Measurements from ENCODE around the gene RALB.
"Not testable (repeated sequence)": the region's sequence is repeated elsewhere in the genome, so short reads cannot be mapped to it uniquely, and the experiment has no call there.

RALB gene

GRCh38 chr2:120310136-120310535 lies 57.5 kb downstream of the RALB start:
- ChIA-PET CTCF (no interaction called here), POLR2A (ENCODE audit: low non-redundant PET) (no interaction called here)
- TF ChIP-seq CTCF (conservative IDR thresholded peaks at IDR 0.05; ENCODE audit: low read depth) = no peak
- DNase-seq (ENCODE audit: low spot score) = no peak
- no peak overlapping the region for H3K27ac ChIP-seq

- DNase-seq (ENCODE audit: low spot score); H3K27ac ChIP-seq; POLR2A ChIA-PET (ENCODE audit: low non-redundant PET): not testable (repeated sequence)
- CTCF ChIA-PET = interaction anchor here (0.6 to 1.1 kb wide), 2 partner anchors 9 to 370 kb away, joined by 3 to 5 read pairs; no protein-coding TSS in a partner anchor
Measured at GRCh38 chr2:120310841-120311240, 58.2 kb downstream of the RALB start.

GRCh38 chr2:120312076-120312475 lies 59.4 kb downstream of the RALB start:
- CTCF ChIA-PET = interaction anchor here (0.7 to 1.9 kb wide), 5 partner anchors 9 to 647 kb away, joined by 3 to 8 read pairs (median 5); no protein-coding TSS in a partner anchor
- POLR2A ChIA-PET (ENCODE audit: low non-redundant PET) = no interaction called here
- TF ChIP-seq CTCF (conservative IDR thresholded peaks at IDR 0.05; ENCODE audit: low read depth) = no peak
- no peak overlapping the region for H3K27ac ChIP-seq
- no peak for DNase-seq (ENCODE audit: low spot score)

- no peak overlapping the region for H3K27ac ChIP-seq
- POLR2A ChIA-PET (ENCODE audit: low non-redundant PET) = interaction anchor here (0.5 kb wide), 1 partner anchor 82 kb away, joined by 3 read pairs; no protein-coding TSS in a partner anchor
- DNase-seq (ENCODE audit: low spot score) = peak; percentile 65
Measured at GRCh38 chr2:120312860-120313694, 60.4 kb downstream of the RALB start.

DNA sequence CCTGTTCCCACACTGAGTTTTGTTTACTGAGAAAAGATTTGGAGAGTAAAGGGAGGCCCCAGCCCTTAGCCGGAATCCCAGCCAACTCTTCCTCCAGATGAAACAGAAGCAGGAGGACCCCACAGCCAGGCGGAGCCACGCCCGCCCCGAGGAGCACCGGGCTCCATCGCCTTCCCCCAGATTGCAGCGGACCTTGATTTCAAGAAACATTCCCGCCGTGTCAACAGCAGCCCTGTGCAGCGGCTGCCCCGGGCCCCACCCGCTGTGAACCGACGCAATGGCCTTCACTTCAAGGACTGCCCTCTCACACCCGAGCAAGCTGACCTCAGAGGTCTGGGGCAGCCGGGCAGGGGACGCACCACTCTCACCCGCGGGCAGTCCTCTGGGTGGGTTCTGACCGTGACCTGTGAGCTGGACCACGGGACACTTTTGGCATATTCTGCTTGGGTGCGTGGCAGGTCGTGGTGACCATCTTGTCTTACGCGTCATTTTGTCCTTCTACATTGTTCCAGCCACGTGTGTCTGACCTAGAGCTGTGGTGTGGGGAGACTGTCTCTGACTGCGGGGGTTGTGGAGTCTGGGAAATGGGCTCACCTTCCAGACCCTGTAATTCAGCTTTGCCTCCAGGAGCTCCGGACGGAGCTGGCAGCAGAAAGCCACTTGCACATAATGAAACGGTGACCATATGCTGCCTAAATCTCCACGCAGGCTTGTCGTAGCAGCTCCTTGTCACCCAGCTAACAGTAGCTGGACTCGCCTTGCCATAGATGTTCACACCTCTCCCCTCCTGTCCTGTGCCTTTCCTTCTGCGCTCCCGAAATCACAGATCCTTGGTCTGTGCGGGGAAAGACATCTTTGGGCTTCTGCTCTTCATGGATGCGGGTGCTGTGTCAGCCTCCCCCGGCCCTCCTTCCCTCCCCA lies 61.3 kb downstream of the RALB start:
- DNase-seq (ENCODE audit: low spot score) = no peak
- POLR2A ChIA-PET (ENCODE audit: low non-redundant PET) = interaction anchor here (0.5 kb wide), 1 partner anchor 82 kb away, joined by 3 read pairs; no protein-coding TSS in a partner anchor
- no peak overlapping the region for H3K27ac ChIP-seq
- CTCF ChIA-PET = interaction anchor here (0.6 to 1.9 kb wide), 19 partner anchors 11 to 1140 kb away, joined by 3 to 7 read pairs (median 4); no protein-coding TSS in a partner anchor
- TF ChIP-seq CTCF (conservative IDR thresholded peaks at IDR 0.05; ENCODE audit: low read depth) = no peak

More at GRCh38 chr2:120312860-120313694, 60.4 kb downstream of the RALB start:
- peak; percentile 97 for TF ChIP-seq CTCF (conservative IDR thresholded peaks at IDR 0.05; ENCODE audit: low read depth)
- CTCF ChIA-PET = interaction anchor here (0.6 to 1.9 kb wide), 24 partner anchors 10 to 1140 kb away, joined by 3 to 7 read pairs (median 3); no protein-coding TSS in a partner anchor

DNA sequence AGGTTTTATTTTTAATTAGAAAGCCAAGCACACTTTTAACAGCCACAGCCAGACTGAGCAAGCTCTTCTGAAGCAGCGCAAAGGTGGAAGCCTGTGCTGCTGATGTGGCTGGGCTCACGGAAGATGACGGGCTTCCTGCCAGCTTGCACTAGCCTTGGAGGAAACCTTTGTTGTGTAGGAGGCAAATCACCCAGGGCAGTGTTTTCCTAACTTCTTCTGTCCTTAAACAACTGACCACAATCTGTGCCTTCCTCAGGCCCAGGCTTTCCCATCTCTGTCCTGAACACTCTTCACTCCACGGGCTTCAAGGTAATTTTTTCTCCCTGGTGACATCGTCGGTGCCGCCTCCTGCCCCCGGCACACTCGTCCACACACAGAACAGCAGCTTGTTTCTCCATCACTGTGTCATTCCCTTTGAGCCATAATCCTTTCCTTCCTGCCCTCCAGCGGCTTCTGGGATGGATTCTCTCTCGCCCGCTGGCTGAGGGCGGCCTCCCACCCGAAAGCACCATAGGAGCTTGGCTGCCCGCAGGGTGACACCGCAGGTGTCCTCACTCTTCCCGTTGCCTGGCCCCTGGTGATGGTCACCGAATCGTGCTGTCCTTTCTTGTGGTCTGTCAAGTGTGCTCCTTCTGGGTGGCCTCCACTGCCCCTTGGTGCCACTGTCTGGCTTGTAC lies 62.2 kb downstream of the RALB start:
- CTCF ChIA-PET = interaction anchor here (0.5 to 0.6 kb wide), 2 partner anchors 61 to 205 kb away, joined by 3 to 5 read pairs; no protein-coding TSS in a partner anchor
- TF ChIP-seq CTCF (conservative IDR thresholded peaks at IDR 0.05; ENCODE audit: low read depth) = no peak
- no peak for DNase-seq (ENCODE audit: low spot score)

More for the DNA sequence above, 62.2 kb downstream of the RALB start:
- no peak overlapping the region for H3K27ac ChIP-seq
- POLR2A ChIA-PET (ENCODE audit: low non-redundant PET) = no interaction called here

Data from RWPE1 (cell line).